H9 (cell line): ENCODE results near the gene SEMA4D. TPM values are rescaled to one million over a fixed set of nuclear protein-coding genes. Genes with fewer than 3 reads are reported as not detected.
A peak's percentile ranks its signal among the peaks of the same experiment; 100 is the strongest.

ENCODE experiments used
- DNase-seq: peaks from one replicate; pipeline ENCODE4 v3.0.0-alpha.2; 2017
- H2AFZ ChIP-seq: one replicate; pipeline ENCODE4 v1.6.1; 2013; ENCODE audit warnings: mild to moderate bottlenecking, low read length, control low read depth, moderate library complexity
- H2AK5ac ChIP-seq: 2 replicates; pipeline ENCODE4 v1.6.1; 2013; ENCODE audit warnings: low read length, control low read depth, mixed read lengths; ENCODE audit not compliant: insufficient read length
- H2BK120ac ChIP-seq: one replicate; pipeline ENCODE4 v1.6.1; 2013; ENCODE audit warnings: low read depth, mild to moderate bottlenecking, low read length, control low read depth, inconsistent platforms; ENCODE audit not compliant: poor library complexity, severe bottlenecking
- H2BK12ac ChIP-seq: 2 replicates; pipeline ENCODE4 v1.6.1; 2013; ENCODE audit warnings: low read length, control low read depth, mixed read lengths, low read depth; ENCODE audit not compliant: insufficient read length
- H2BK15ac ChIP-seq: 2 replicates; pipeline ENCODE4 v1.6.1; 2013; ENCODE audit warnings: low read depth, low read length, control low read depth
- H2BK20ac ChIP-seq: one replicate; pipeline ENCODE4 v1.6.1; 2013; ENCODE audit warnings: low read depth, mild to moderate bottlenecking, low read length, control low read depth, inconsistent platforms; ENCODE audit not compliant: poor library complexity, severe bottlenecking
- H2BK5ac ChIP-seq: 2 replicates; pipeline ENCODE4 v1.6.1; 2013; ENCODE audit warnings: low read length, control low read depth, mixed read lengths; ENCODE audit not compliant: insufficient read length
- H3K14ac ChIP-seq: 2 replicates; pipeline ENCODE4 v1.6.1; 2013; ENCODE audit warnings: low read length, control low read depth; ENCODE audit not compliant: insufficient read depth
- H3K18ac ChIP-seq: 2 replicates; pipeline ENCODE4 v1.6.1; 2013; ENCODE audit warnings: low read depth, mild to moderate bottlenecking, mixed read lengths, low read length, control low read depth; ENCODE audit not compliant: insufficient read length
- H3K23ac ChIP-seq: 2 replicates; pipeline ENCODE4 v1.6.1; 2013; ENCODE audit warnings: low read length, control low read depth, mixed read lengths, low read depth; ENCODE audit not compliant: insufficient read length
- H3K23me2 ChIP-seq: 2 replicates; pipeline ENCODE4 v1.6.1; 2013; ENCODE audit warnings: low read depth, mild to moderate bottlenecking, mixed read lengths, low read length, control low read depth; ENCODE audit not compliant: insufficient read length, poor library complexity, severe bottlenecking
- H3K27ac ChIP-seq: 2 replicates; pipeline ENCODE4 v1.5.1; 2013; ENCODE audit warnings: low read length, control low read depth, mixed read lengths, low read depth; ENCODE audit not compliant: insufficient read length
- H3K27me3 ChIP-seq: 2 replicates; pipeline ENCODE4 v1.6.1; 2013; ENCODE audit warnings: low read length, control low read depth, inconsistent platforms; ENCODE audit not compliant: insufficient read depth
- H3K4ac ChIP-seq: 2 replicates; pipeline ENCODE4 v1.6.1; 2013; ENCODE audit warnings: low read depth, mild to moderate bottlenecking, control low read depth, inconsistent platforms, low read length, moderate library complexity
- H3K4me1 ChIP-seq: 2 replicates; pipeline ENCODE4 v1.6.1; 2013; ENCODE audit warnings: low read length, control low read depth, inconsistent platforms; ENCODE audit not compliant: insufficient read depth
- H3K4me2 ChIP-seq: 2 replicates; pipeline ENCODE4 v1.6.1; 2013; ENCODE audit warnings: low read length, control low read depth, mixed read lengths; ENCODE audit not compliant: insufficient read length, insufficient read depth
- H3K56ac ChIP-seq: 2 replicates; pipeline ENCODE4 v1.6.1; 2013; ENCODE audit warnings: low read depth, mild to moderate bottlenecking, mixed read lengths, low read length, control low read depth; ENCODE audit not compliant: insufficient read length
- H3K79me1 ChIP-seq: 2 replicates; pipeline ENCODE4 v1.6.1; 2013; ENCODE audit warnings: low read depth, mild to moderate bottlenecking, moderate library complexity, low read length, control low read depth, inconsistent platforms; ENCODE audit not compliant: insufficient read depth, poor library complexity, severe bottlenecking
- H3K79me2 ChIP-seq: 2 replicates; pipeline ENCODE4 v1.6.1; 2013; ENCODE audit warnings: low read length, control low read depth, inconsistent platforms; ENCODE audit not compliant: insufficient read depth
- H3K9ac ChIP-seq: 2 replicates; pipeline ENCODE4 v1.6.1; 2013; ENCODE audit warnings: low read length, control low read depth, mixed read lengths; ENCODE audit not compliant: insufficient read length; ENCODE audit errors: extremely low read depth
- H3K9me3 ChIP-seq: one replicate; pipeline ENCODE4 v1.6.1; 2013; ENCODE audit warnings: low read depth, low read length, inconsistent platforms; ENCODE audit not compliant: control insufficient read depth
- H3T11ph ChIP-seq: one replicate; pipeline ENCODE4 v1.6.1; 2013; ENCODE audit warnings: mild to moderate bottlenecking, low read length, control low read depth, inconsistent platforms
- H4K20me1 ChIP-seq: one replicate; pipeline ENCODE4 v1.6.1; 2013; ENCODE audit not compliant: control insufficient read depth, insufficient read length, insufficient read depth
- H4K5ac ChIP-seq: 2 replicates; pipeline ENCODE4 v1.6.1; 2013; ENCODE audit warnings: low read depth, mild to moderate bottlenecking, mixed read lengths, low read length, control low read depth; ENCODE audit not compliant: insufficient read length
- H4K8ac ChIP-seq: replicated peaks from 2 replicates; pipeline ENCODE4 v1.6.1; 2013; ENCODE audit warnings: low read length, control low read depth, mixed read lengths, low read depth; ENCODE audit not compliant: insufficient read length
- H4K91ac ChIP-seq: 2 replicates; pipeline ENCODE4 v1.6.1; 2013; ENCODE audit warnings: low read depth, mild to moderate bottlenecking, moderate library complexity, mixed read lengths, low read length, control low read depth; ENCODE audit not compliant: insufficient read length
- H3K27ac Mint-ChIP-seq, 3 experiments: 2 replicates in 2 of 3; 3 replicates in 1 of 3; pipeline ENCODE4 v1.8.0; 2020 to 2021; ENCODE audit warnings: mixed read lengths in 3 of 3, mild to moderate bottlenecking in 1 of 3, moderate library complexity in 1 of 3
- H3K27me3 Mint-ChIP-seq: 2 replicates; pipeline ENCODE4 v1.8.0; 2021; ENCODE audit warnings: low read depth, mild to moderate bottlenecking, moderate library complexity, mixed read lengths
- H3K36me3 Mint-ChIP-seq, 3 experiments: 2 replicates in 2 of 3; 3 replicates in 1 of 3; pipeline ENCODE4 v1.8.0; 2020 to 2021; ENCODE audit warnings: low read depth in 3 of 3, mixed read lengths in 3 of 3; ENCODE audit not compliant: insufficient read depth in 1 of 3
- H3K4me1 Mint-ChIP-seq, 2 experiments: 2 replicates each; pipeline ENCODE4 v1.8.0; 2020; ENCODE audit warnings: mixed read lengths in 2 of 2
- H3K4me3 Mint-ChIP-seq, 2 experiments: 2 replicates in 1 of 2; 3 replicates in 1 of 2; pipeline ENCODE4 v1.8.0; 2020 to 2021; ENCODE audit warnings: mild to moderate bottlenecking in 2 of 2, mixed read lengths in 2 of 2, moderate library complexity in 1 of 2
- H3K9me3 Mint-ChIP-seq, 2 experiments: 2 replicates in 1 of 2; 3 replicates in 1 of 2; pipeline ENCODE4 v1.8.0; 2020; ENCODE audit warnings: mild to moderate bottlenecking in 2 of 2, mixed read lengths in 2 of 2, moderate library complexity in 1 of 2
- WGBS: extraction: QIAGEN DNeasy Blood & Tissue Kit; methylation state at CpG from one replicate; pipeline ENCODE4 v1.1.7; 2013; ENCODE audit warnings: missing lambda C conversion rate, low lambda C conversion rate, mixed read lengths; ENCODE audit not compliant: insufficient read length; ENCODE audit errors: extremely low coverage; 5-methylcytosine and 5-hydroxymethylcytosine counted together
- total RNA-seq: library from RNA; stranded (reverse); gene quantifications from 2 replicates; pipeline ENCODE4 v1.2.1, GENCODE V29; 2021
- TF ChIP-seq, protein P1 (sequence below): fragments of 200-600 bp; sonication (generic); conservative IDR thresholded peaks from 3 replicates; pipeline ENCODE4 v1.8.0; 2021; ENCODE audit warnings: antibody characterized with exemption, mild to moderate bottlenecking

Gene SEMA4D
- total RNA-seq, 1 experiment from 2014 or later, result 47.2 TPM

DNA sequence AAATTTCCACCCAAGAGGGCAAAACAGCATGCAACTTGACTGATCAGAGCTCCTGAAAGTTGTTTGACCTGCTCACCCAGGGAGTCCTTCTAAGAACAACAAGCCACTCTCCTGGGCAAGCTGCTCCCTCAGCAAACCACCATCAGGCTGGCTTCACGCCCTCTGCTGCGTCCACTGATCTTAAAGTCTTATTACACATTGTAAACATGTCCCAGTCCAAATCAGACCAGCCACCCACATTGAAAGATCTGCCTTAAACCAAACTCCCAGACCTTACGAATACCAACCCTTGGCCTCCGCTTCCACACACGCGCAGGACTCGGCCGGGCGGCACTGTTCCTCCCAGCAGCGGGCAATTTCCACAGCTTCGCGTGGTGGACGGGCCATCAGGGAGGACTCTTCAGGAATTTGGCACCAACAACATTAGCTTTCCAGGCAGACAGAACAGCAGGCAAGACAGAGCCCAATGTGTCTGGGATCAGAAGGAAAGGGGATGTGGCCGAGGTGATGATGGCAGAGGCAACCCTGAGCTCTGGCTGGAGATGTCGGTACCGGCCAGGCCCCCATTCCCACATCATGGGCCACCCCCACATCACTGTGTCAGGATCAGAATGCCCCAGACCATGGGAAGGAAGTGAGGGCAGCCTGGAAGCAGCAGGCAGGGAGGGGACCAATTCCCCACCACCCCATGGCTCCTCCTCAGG is 56.8 kb downstream of the SEMA4D start:
- Histone ChIP-seq H3K9me3 (no peaks in the 10 kb centered on the region), H4K8ac (no peak overlapping the region), H4K5ac (no peak overlapping the region), H3K79me1 (no peaks in the 10 kb centered on the region), H3K4me1 (peaks cover 9% of the 10 kb centered on the region; the same call in 1 of the 2 replicates), H3K4ac (no peak overlapping the region), H4K20me1 (no peaks in the 10 kb centered on the region), H4K91ac (no peak overlapping the region), H2BK12ac (no peak overlapping the region), H2BK120ac (no peak overlapping the region), H3K79me2 (peaks cover 6% of the 10 kb centered on the region; the same call in 1 of the 2 replicates), H3K23me2 (no peaks in the 10 kb centered on the region), H3K27ac (no peak overlapping the region), H3K56ac (no peak overlapping the region), H2AK5ac (no peak overlapping the region), H2BK15ac (no peak overlapping the region), H2BK20ac (no peak overlapping the region), H2BK5ac (no peak overlapping the region), H3K23ac (no peak overlapping the region), H3K18ac (no peak overlapping the region), H3K4me2 (no peak overlapping the region), H3K14ac (0 out of 2 replicates have a peak overlapping the region, but pooled peaks have one; percentile 16), H3T11ph (no peak overlapping the region), H3K27me3 (no peaks in the 10 kb centered on the region), H2AFZ (no peak overlapping the region), H3K9ac (no peak overlapping the region)
- peaks cover 2 to 8% (median 4%) of the 10 kb centered on the region in 3 experiments; a peak in 6 of 7 replicates for H3K36me3 Mint-ChIP-seq
- WGBS, result no CpG with 5 or more reads among the region's 16 CpGs
- H3K27ac Mint-ChIP-seq, result peak overlapping the region; percentile 89 to 93 (median 90); a peak in 5 of 7 replicates
- no peaks in the 10 kb centered on the region for H3K27me3 Mint-ChIP-seq
- peaks cover 57 to 63% of the 10 kb centered on the region in 2 experiments for H3K4me1 Mint-ChIP-seq
- DNase-seq, result no peak
- H3K9me3 Mint-ChIP-seq, result no peaks in the 10 kb centered on the region
- H3K4me3 Mint-ChIP-seq, result no peak overlapping the region; a peak in 1 of 5 replicates
- TF ChIP-seq, protein P1, sequence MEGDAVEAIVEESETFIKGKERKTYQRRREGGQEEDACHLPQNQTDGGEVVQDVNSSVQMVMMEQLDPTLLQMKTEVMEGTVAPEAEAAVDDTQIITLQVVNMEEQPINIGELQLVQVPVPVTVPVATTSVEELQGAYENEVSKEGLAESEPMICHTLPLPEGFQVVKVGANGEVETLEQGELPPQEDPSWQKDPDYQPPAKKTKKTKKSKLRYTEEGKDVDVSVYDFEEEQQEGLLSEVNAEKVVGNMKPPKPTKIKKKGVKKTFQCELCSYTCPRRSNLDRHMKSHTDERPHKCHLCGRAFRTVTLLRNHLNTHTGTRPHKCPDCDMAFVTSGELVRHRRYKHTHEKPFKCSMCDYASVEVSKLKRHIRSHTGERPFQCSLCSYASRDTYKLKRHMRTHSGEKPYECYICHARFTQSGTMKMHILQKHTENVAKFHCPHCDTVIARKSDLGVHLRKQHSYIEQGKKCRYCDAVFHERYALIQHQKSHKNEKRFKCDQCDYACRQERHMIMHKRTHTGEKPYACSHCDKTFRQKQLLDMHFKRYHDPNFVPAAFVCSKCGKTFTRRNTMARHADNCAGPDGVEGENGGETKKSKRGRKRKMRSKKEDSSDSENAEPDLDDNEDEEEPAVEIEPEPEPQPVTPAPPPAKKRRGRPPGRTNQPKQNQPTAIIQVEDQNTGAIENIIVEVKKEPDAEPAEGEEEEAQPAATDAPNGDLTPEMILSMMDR, result no peak
